Astrocyte of the hippocampus (primary cell): ENCODE results near the gene CTPS1.

Source experiments
- DNase-seq: peaks from one replicate; pipeline ENCODE4 v3.0.0; 2011; ENCODE audit warnings: low read depth, low spot score

Gene CTPS1

GRCh38 chr1:40998668-40999067, 19.2 kb downstream of the CTPS1 start:
- no peak for DNase-seq

DNA sequence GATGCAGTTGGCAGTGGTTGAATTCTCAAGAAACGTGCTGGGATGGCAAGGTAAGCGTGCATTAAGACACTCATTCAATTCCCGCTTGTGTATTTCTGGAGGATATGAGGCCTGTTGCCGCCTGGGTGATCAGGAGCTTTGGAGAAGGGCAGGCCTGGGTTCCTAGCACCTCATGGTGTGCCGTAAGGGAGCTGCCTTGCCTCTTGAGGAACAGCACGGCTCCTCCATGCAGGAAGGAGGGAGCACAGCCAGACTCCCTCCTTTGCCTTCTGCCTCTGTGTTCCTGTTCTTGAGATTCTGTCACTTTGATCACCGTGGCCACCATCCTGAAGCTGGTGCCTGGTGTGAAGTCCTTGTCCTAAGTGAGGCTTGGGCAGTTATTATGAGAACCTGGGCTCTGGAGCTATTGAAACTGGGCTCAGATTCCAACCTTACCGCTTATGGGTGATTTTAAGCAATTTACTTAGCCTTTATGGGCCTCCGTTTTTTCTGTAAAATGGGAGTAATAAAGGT, 23.7 kb downstream of the CTPS1 start:
- DNase-seq = no peak

GRCh38 chr1:41003640-41004220, 24.2 kb downstream of the CTPS1 start:
- peak; percentile 98 for DNase-seq

- no peak for DNase-seq
Measured at GRCh38 chr1:41005876-41006275, 26.4 kb downstream of the CTPS1 start.

DNA sequence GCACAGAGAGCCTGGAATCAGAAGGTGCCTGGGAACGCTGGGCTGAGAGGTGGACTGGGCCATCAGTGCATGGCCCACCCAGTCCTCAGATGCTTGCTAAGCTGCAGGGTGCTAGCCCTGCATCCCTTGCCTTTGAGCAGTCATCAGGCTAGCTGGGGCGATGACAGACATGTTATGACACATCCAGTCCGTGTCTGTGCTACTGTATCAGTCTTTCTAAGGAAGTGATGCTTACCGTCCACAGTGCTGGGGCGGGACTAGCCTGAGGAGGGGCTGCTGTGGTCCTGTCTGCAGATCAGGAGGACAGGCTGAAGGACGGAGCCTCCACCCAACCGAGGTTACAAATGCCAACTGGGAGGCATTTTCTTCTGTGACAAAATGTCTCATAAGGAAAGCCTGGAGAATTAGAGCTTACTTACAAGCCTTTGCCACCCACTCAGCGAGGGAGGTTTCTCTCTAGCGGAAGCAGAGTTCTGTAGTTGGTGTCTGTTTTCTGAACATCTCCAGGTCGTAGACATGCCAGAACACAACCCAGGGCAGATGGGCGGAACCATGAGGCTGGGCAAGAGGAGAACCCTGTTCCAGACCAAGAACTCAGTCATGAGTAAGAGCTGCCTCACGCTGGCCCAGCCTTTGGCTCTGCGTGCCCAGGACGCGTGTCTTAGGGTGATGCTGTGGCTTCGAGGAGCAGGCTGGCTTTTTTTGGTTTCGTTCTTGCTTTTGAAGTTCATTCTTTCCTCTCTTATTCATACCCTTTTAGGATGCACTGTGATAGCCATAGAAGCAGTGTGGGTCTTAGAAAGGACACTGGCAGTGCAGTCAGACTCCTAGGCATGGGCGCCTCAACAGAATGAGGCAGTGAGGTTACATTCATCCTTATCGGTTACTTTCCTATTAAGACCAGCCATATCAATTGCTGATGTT, 27.7 kb downstream of the CTPS1 start:
- no peak for DNase-seq

DNA sequence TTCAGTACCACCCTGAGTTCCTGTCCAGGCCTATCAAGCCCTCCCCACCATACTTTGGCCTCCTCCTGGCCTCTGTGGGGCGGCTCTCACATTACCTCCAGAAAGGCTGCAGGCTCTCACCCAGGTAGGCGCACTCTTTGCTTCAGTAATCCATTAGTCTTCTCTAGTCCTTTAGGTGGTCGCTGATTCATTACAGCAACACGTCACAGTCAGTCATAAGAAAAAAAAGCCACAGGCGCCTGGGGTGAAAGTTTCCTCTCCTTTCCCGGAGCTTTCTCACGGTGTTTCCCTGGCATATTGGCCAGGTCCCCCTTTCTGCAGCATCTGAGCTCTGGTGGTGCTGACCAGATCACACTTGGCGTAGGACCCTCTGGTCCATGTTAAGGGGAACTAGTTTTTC, 30.0 kb downstream of the CTPS1 start:
- peak; percentile 47 for DNase-seq

DNA sequence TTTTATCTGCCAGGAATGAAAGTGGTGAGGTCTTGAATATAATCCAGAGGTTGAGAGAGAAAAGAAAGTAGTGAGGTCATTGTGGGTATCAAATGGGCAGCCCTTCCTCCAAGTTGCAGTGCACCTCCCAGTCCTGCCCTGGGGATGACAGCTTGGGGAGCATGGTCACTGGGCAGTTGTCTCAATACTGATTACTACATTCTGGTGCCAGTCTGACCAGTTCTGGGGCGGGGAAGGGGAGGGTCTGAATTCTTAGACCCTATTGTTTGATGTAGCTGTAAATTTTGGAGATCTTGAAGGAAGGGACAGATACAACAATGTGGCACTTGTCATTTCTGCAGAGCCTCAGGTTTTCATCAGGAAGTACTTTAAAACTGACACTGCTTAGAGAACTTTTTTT, 30.8 kb downstream of the CTPS1 start:
- no peak for DNase-seq

GRCh38 chr1:41013024-41013423, 33.5 kb downstream of the CTPS1 start:
- DNase-seq = no peak

- DNase-seq = no peak
Measured at GRCh38 chr1:41013796-41014195, 34.3 kb downstream of the CTPS1 start.

GRCh38 chr1:41014871-41015270, 35.4 kb downstream of the CTPS1 start:
- DNase-seq = no peak

GRCh38 chr1:41015281-41015896, 35.9 kb downstream of the CTPS1 start:
- no peak for DNase-seq

GRCh38 chr1:41015897-41016470, 36.5 kb downstream of the CTPS1 start:
- DNase-seq = no peak

DNA sequence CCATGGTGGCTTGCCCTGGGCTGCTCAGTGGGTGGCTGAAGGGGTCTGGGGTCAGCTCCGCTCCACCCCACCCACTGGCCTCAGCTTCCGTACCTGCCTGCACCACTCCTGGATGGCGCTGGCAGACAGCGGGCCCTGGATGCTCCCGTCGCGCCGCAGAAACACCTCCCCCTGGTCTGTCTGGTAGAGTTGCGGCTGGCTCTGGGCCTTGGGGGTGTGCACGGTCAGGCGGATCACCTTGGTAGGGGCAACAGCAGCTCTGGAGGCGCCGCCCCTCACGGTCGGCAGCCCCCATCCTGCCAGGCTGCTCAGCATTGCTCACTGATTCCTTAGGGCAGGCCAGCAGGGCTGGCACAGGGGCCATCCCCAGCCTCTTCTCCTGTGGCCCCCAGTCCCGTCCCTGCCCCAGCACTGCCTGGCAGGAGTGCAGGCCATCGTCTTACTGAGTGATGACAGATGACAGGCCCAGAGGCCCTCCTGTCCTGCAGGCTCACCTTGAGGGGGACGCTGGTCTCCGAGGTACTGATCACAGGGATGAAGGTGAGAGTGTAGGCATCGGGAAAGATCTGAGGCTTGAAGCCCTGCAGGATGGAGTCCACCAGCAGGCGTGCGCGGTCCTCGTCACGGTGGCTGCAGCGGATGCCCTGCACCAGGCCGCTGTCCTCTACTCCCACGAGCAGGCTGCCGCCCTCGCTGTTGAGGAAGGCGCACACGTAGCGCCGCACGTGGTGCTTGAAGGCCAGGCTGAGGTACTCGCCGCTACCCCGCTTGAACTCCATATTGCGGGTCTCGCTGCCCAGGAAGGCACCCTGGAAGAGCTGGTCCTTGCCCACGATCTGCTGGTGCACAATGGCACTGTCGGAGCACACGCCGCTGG, 37.9 kb downstream of the CTPS1 start:
- DNase-seq = no peak

GRCh38 chr1:41018018-41018410, 38.5 kb downstream of the CTPS1 start:
- DNase-seq = no peak

GRCh38 chr1:41019353-41019745, 39.9 kb downstream of the CTPS1 start:
- no peak for DNase-seq

DNA sequence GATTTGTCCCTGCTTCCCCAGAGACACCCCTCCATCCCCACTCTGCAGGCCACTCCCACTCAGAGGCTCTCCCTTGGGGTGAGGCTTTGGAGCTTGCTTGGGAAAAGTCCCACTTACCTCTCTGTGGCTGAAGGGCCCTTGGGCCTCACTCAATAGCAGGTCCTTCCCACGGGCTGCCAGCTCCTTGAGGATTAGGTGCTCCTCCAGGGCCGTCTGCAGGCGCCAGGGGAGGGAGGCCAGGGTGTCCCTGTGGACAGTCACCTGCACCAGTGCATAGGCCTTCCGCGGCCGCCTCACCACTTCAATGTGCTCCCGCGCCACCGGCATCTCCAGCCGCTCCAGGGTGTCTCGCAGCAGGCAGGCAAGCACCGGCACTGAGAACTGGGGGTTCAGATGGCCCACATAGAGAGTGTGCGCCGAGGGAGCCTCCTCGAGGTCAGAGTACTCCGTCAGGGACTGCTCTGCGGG, 40.6 kb downstream of the CTPS1 start:
- no peak for DNase-seq

- no peak for DNase-seq
Measured at GRCh38 chr1:41020654-41021053, 41.2 kb downstream of the CTPS1 start.

DNA sequence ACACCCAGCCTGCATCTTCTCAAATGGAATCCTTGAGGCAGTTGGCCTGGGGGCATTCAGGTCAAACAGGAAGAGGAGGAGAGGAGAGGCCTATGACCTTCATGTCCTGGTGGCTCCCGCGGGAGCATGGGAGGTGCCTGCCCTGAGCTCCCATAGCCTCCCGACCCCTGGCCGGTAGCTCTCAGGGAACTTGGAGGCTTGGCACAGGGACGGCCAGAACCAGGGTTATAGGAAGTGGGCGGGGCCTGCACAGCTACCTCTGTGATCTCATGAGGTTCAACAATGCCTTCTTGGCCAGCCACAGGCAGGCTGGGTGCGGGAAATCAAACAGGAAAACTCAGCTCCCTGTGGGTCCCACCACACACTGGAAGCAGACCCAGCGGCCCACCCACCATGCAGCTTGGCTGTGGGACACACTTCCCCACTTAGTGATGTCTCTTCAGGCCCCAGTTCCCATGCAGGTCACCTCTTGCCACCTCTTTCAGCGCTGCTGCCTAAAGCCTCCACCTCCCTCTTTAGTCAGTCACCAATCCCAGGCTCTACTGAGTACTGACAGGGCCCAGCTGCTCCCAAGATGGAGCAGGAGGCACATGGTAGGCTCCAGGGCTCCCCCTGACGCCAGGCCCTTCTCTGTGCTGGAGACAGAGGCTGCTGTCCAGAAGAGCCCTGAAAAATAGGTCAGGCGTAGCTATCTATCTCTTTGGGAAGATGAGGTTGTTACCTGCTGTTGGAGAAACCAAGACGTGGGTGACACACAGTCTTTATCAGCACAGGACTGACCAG, 42.2 kb downstream of the CTPS1 start, which contains the start of gene SLFNL1:
TSS of gene SLFNL1 (minus strand) at position 200 of the 783 bp plus-strand sequence. CDS start 1,065 bp downstream, outside the sequence.
- DNase-seq = no peak

- DNase-seq = no peak
Measured at GRCh38 chr1:41022424-41022823, 42.9 kb downstream of the CTPS1 start.
